T-cell (primary cell): Measurements from ENCODE around the gene ESR1. TPM values are rescaled to one million over a fixed set of nuclear protein-coding genes. Genes with fewer than 3 reads are reported as not detected.
A peak's percentile ranks its signal among the peaks of the same experiment; 100 is the strongest.

Source experiments
- ATAC-seq, 4 experiments: fragments of 200-7000 bp in 3 of 4; fragments of 150-1000 bp in 1 of 4; cut with Tn5 transposase; replicated peaks in 1 of 4; 1 replicate in 3 of 4; 2 replicates in 1 of 4; pipeline ENCODE4 v1.10.0; 2021; ENCODE audit warnings: moderate library complexity in 3 of 4, mild to moderate bottlenecking in 2 of 4, moderate number of reproducible peaks in 1 of 4
- CTCF ChIA-PET, 2 donors: fragments of 300-600 bp; sonication (Branson Sonifier 250); formaldehyde crosslinking; loops; one replicate each; lab custom pipeline; 2022; ENCODE audit warnings: antibody characterized with exemption in 2 of 2; lab: Charles Lee
- POLR2A ChIA-PET, 2 donors: fragments of 300-600 bp; sonication (Branson Sonifier 250); formaldehyde crosslinking; loops; one replicate each; lab custom pipeline; 2022; ENCODE audit warnings: antibody characterized with exemption in 2 of 2; lab: Charles Lee
- DNase-seq, 35 experiments: peaks; one replicate each; pipeline versions ENCODE4 v3.0.0 to v3.0.0-alpha.2; 2013 to 2023
- H3K27ac ChIP-seq: one replicate; pipeline ENCODE4 v1.5.1; 2013; ENCODE audit warnings: low read length
- H3K27me3 ChIP-seq, 2 experiments: replicated peaks in 1 of 2; 1 replicate in 1 of 2; 2 replicates in 1 of 2; pipeline versions ENCODE4 v1.6.1 to v1.7.0; 2013; ENCODE audit warnings: low read length in 1 of 2, mixed read lengths in 1 of 2; ENCODE audit not compliant: control insufficient read depth in 2 of 2, insufficient read depth in 2 of 2; ENCODE audit errors: extremely low read depth in 1 of 2
- H3K36me3 ChIP-seq, 2 donors: 1 replicate in 1 of 2; 2 replicates in 1 of 2; pipeline versions ENCODE4 v1.6.1 to v1.7.0; 2013; ENCODE audit warnings: low read length in 1 of 2; ENCODE audit not compliant: control insufficient read depth in 2 of 2, insufficient read depth in 1 of 2; ENCODE audit errors: extremely low read depth in 1 of 2
- H3K4me1 ChIP-seq, 2 experiments: 1 replicate in 1 of 2; 2 replicates in 1 of 2; pipeline versions ENCODE4 v1.6.1 to v1.7.0; 2013; ENCODE audit warnings: low read length in 2 of 2, mixed read lengths in 1 of 2; ENCODE audit not compliant: insufficient read depth in 2 of 2, control insufficient read depth in 1 of 2; ENCODE audit errors: extremely low read depth in 1 of 2
- H3K4me3 ChIP-seq, 2 donors: 1 replicate in 1 of 2; 2 replicates in 1 of 2; pipeline versions ENCODE4 v1.5.1 to v1.7.0; 2013; ENCODE audit warnings: mild to moderate bottlenecking in 2 of 2, low read length in 1 of 2, moderate library complexity in 1 of 2; ENCODE audit not compliant: control insufficient read depth in 1 of 2; ENCODE audit errors: extremely low read depth in 1 of 2
- H3K9me3 ChIP-seq: 2 replicates; pipeline ENCODE4 v1.7.0; 2013
- H3K27ac Mint-ChIP-seq, 2 donors: one replicate each; pipeline ENCODE4 v1.8.0; 2020 to 2021; ENCODE audit warnings: mild to moderate bottlenecking in 2 of 2, mixed read lengths in 2 of 2
- H3K27me3 Mint-ChIP-seq, 2 donors: one replicate each; pipeline ENCODE4 v1.8.0; 2021 to 2022; ENCODE audit warnings: mixed read lengths in 2 of 2
- H3K36me3 Mint-ChIP-seq: one replicate; pipeline ENCODE4 v1.8.0; 2021; ENCODE audit warnings: mixed read lengths
- H3K4me1 Mint-ChIP-seq, 3 donors: one replicate each; pipeline ENCODE4 v1.8.0; 2020 to 2022; ENCODE audit warnings: mixed read lengths in 3 of 3, mild to moderate bottlenecking in 1 of 3
- H3K4me3 Mint-ChIP-seq, 3 donors: one replicate each; pipeline ENCODE4 v1.8.0; 2020 to 2022; ENCODE audit warnings: mild to moderate bottlenecking in 3 of 3, mixed read lengths in 3 of 3, moderate library complexity in 3 of 3
- H3K9me3 Mint-ChIP-seq, 3 donors: one replicate each; pipeline ENCODE4 v1.8.0; 2020 to 2022; ENCODE audit warnings: mixed read lengths in 3 of 3
- WGBS: methylation state at CpG from one replicate; pipeline ENCODE4 v1.1.5; 2013; ENCODE audit warnings: missing lambda C conversion rate; ENCODE audit not compliant: insufficient coverage; 5-methylcytosine and 5-hydroxymethylcytosine counted together
- total RNA-seq, 35 experiments: library from RNA in 6 of 35; stranded (reverse) in 6 of 35; fragments of 120-200 nt in 1 of 35; gene quantifications; one replicate each; pipeline versions ENCODE4 v1.2.1 to v1.2.4 and lab custom pipeline; 2013 to 2026

Gene ESR1
- total RNA-seq, 5 donors from 2014 or later (not counting 1 experiment from before 2014, with no cell fraction given), result 1.5 to 7.3 (median 5.8) TPM

DNA sequence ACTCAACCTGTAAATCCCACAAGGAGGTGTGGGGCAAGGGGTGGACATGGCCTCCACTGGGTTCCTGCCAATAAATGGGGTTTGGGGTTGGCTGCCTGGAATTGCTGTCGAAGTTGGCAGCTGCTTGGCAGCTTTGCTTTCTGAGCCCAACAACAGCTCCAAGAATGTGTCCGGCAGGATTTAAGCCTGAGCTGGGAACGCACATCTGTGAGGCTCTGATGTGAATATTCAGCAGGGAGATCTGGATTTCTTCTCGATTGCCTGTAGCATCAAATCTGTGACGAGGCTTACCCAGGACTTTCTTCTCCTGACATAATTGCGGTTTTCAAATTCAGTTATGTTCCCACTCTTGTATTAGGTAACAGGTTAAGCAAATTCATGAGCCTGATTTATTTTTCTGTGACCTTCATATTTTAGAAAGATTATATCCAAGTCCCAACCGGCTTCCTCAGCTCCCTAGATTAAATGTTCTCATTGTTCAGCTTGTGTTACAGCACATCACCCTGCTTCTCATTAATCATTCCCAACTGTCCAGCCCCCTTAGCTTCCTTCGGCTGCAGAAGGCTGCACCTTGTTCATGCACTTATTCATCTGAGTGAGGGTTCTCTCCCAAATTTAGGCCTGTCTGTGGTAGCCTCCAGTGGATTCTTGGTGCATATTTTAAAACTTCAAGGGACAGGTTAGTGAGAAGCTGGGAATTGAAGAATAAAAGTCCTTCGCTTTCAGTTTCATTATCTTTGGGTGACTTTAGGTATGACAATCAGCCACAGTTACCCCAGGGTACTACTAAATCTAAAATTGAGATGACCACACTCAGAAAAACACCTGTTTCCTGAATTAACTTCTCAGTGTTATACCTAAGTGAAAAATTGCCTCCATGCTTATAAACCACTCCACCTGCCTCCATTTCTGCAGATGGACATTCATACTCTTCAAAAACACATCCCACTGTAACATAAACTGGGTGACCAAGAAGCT is 310.0 kb downstream of the ESR1 start:
- ChIA-PET CTCF (interaction anchor here in 1 of 2 donors (0.6 kb wide), 1 partner anchor 8 kb away, joined by 3 read pairs; no protein-coding TSS in a partner anchor), POLR2A (interaction anchor here in 1 of 2 donors (0.5 kb wide), 1 partner anchor 779 kb away, joined by 7 read pairs; no protein-coding TSS in a partner anchor)
- peaks cover 0 to 8% (median 5%) of the 10 kb centered on the region in 3 donors for H3K4me1 Mint-ChIP-seq
- H3K4me1 ChIP-seq, result no peaks in the 10 kb centered on the region
- no peaks in the 10 kb centered on the region for H3K27me3 Mint-ChIP-seq
- peaks cover 0 to 4% (median 3%) of the 10 kb centered on the region in 3 donors for H3K9me3 Mint-ChIP-seq
- peaks cover 41% of the 10 kb centered on the region for H3K36me3 Mint-ChIP-seq
- H3K27ac ChIP-seq, result no peak overlapping the region
- H3K27me3 ChIP-seq, result no peaks in the 10 kb centered on the region
- H3K36me3 ChIP-seq, result peaks cover 13 to 29% of the 10 kb centered on the region in 2 donors
- no peak for ATAC-seq
- H3K4me3 ChIP-seq, result no peak overlapping the region
- peak overlapping the region; percentile 27 to 68 for H3K27ac Mint-ChIP-seq
- no peak for DNase-seq
- H3K9me3 ChIP-seq, result no peaks in the 10 kb centered on the region
- H3K4me3 Mint-ChIP-seq, result no peak overlapping the region
- WGBS, result 94% methylated on average over 5 of the region's 9 CpGs

- no CpG with 5 or more reads among the region's 3 CpGs for WGBS
- no peaks in the 10 kb centered on the region for H3K27me3 ChIP-seq
- DNase-seq, result no peak
- H3K4me1 ChIP-seq, result no peaks in the 10 kb centered on the region
- H3K27me3 Mint-ChIP-seq, result no peaks in the 10 kb centered on the region
- no peak for ATAC-seq
- H3K4me3 ChIP-seq, result no peak overlapping the region
- peaks cover 0 to 8% (median 5%) of the 10 kb centered on the region in 3 donors for H3K4me1 Mint-ChIP-seq
- CTCF ChIA-PET, result interaction anchor here in 1 of 2 donors (0.6 kb wide), 1 partner anchor 9 kb away, joined by 3 read pairs; no protein-coding TSS in a partner anchor
- peaks cover 0 to 4% (median 3%) of the 10 kb centered on the region in 3 donors for H3K9me3 Mint-ChIP-seq
- peaks cover 42% of the 10 kb centered on the region for H3K36me3 Mint-ChIP-seq
- H3K36me3 ChIP-seq, result peaks cover 13 to 36% of the 10 kb centered on the region in 2 donors
- no peaks in the 10 kb centered on the region for H3K9me3 ChIP-seq
- POLR2A ChIA-PET, result interaction anchor here in 1 of 2 donors (0.5 kb wide), 1 partner anchor 780 kb away, joined by 7 read pairs; no protein-coding TSS in a partner anchor
- H3K4me3 Mint-ChIP-seq, result no peak overlapping the region
- H3K27ac Mint-ChIP-seq, result peak overlapping the region; percentile 27 to 68
- no peak overlapping the region for H3K27ac ChIP-seq
These were observed 310.7 kb downstream of the ESR1 start for GRCh38 chr6:152118224-152118623.

- Histone ChIP-seq H3K4me1 (no peaks in the 10 kb centered on the region), H3K27ac (no peak overlapping the region), H3K36me3 (peaks cover 13 to 41% of the 10 kb centered on the region in 2 donors), H3K9me3 (no peaks in the 10 kb centered on the region), H3K4me3 (no peak overlapping the region), H3K27me3 (no peaks in the 10 kb centered on the region)
- no peak for ATAC-seq
- peaks cover 0 to 8% (median 5%) of the 10 kb centered on the region in 3 donors for H3K4me1 Mint-ChIP-seq
- peaks cover 0 to 4% (median 3%) of the 10 kb centered on the region in 3 donors for H3K9me3 Mint-ChIP-seq
- H3K27ac Mint-ChIP-seq, result no peak overlapping the region
- H3K36me3 Mint-ChIP-seq, result peaks cover 46% of the 10 kb centered on the region
- ChIA-PET POLR2A (no interaction called here), CTCF (no interaction called here)
- no peak overlapping the region for H3K4me3 Mint-ChIP-seq
- H3K27me3 Mint-ChIP-seq, result no peaks in the 10 kb centered on the region
- DNase-seq, result no peak
- WGBS, result 100% methylated on average over 2 of the region's 5 CpGs
These were observed 311.2 kb downstream of the ESR1 start for GRCh38 chr6:152118678-152119077.

- ATAC-seq (no peak), DNase-seq (no peak)
- Histone ChIP-seq H3K4me1 (no peaks in the 10 kb centered on the region), H3K9me3 (no peaks in the 10 kb centered on the region), H3K4me3 (no peak overlapping the region), H3K36me3 (peaks cover 13 to 52% of the 10 kb centered on the region in 2 donors), H3K27me3 (no peaks in the 10 kb centered on the region), H3K27ac (no peak overlapping the region)
- Mint-ChIP-seq H3K4me3 (no peak overlapping the region), H3K27me3 (no peaks in the 10 kb centered on the region), H3K36me3 (peaks cover 52% of the 10 kb centered on the region), H3K9me3 (peaks cover 0 to 4% (median 3%) of the 10 kb centered on the region in 3 donors), H3K27ac (no peak overlapping the region), H3K4me1 (peaks cover 0 to 8% (median 5%) of the 10 kb centered on the region in 3 donors)
- CTCF ChIA-PET, result no interaction called here
- WGBS, result 100% methylated on average over 1 of the region's 7 CpGs
- POLR2A ChIA-PET, result no interaction called here
These were observed 312.3 kb downstream of the ESR1 start for GRCh38 chr6:152119831-152120230.

- Mint-ChIP-seq H3K36me3 (peaks cover 62% of the 10 kb centered on the region), H3K9me3 (peaks cover 0 to 4% (median 3%) of the 10 kb centered on the region in 3 donors), H3K27me3 (no peaks in the 10 kb centered on the region), H3K27ac (peak overlapping the region in 1 of 2 donors; percentile 50), H3K4me3 (no peak overlapping the region), H3K4me1 (peaks cover 0 to 8% (median 5%) of the 10 kb centered on the region in 3 donors)
- Histone ChIP-seq H3K4me3 (no peak overlapping the region), H3K36me3 (peaks cover 13 to 71% of the 10 kb centered on the region in 2 donors), H3K27ac (no peak overlapping the region), H3K4me1 (no peaks in the 10 kb centered on the region), H3K27me3 (no peaks in the 10 kb centered on the region), H3K9me3 (no peaks in the 10 kb centered on the region)
- ATAC-seq (no peak), DNase-seq (no peak)
- WGBS, result 100% methylated on average over 2 of the region's 3 CpGs
- ChIA-PET POLR2A (interaction anchor here in 1 of 2 donors (0.7 kb wide), 1 partner anchor 83 kb away, joined by 4 read pairs; no protein-coding TSS in a partner anchor), CTCF (interaction anchor here in 1 of 2 donors (0.5 kb wide), 1 partner anchor 23 kb away, joined by 3 read pairs; no protein-coding TSS in a partner anchor)
These were observed 314.4 kb downstream of the ESR1 start for GRCh38 chr6:152121910-152122309.

DNA sequence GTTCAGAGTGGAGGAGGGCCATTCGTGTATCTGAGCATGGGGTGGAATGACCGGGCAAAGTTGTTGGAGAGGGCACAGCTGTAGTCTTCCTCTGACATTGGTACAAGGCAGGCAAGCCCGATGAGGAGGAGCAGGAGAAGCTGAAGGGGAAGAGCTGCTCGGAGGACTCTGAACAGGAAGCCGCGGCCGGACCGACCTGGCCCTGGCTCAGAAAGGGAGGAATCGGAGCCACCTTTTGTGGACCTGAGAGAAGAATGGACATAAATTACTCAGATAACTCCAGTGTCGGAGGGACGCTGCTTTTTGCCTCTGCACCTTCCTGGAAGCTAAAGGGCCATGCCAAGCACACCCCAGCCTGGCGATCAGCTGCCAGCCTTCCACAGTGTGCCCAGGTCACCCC is 315.0 kb downstream of the ESR1 start:
- DNase-seq (no peak), ATAC-seq (no peak)
- Mint-ChIP-seq H3K9me3 (peaks cover 0 to 4% (median 3%) of the 10 kb centered on the region in 3 donors), H3K36me3 (peaks cover 63% of the 10 kb centered on the region), H3K4me3 (no peak overlapping the region), H3K27me3 (no peaks in the 10 kb centered on the region), H3K4me1 (peaks cover 0 to 7% (median 5%) of the 10 kb centered on the region in 3 donors), H3K27ac (no peak overlapping the region)
- H3K36me3 ChIP-seq, result peaks cover 13 to 77% of the 10 kb centered on the region in 2 donors
- H3K4me3 ChIP-seq, result no peak overlapping the region
- POLR2A ChIA-PET, result no interaction called here
- H3K27me3 ChIP-seq, result no peaks in the 10 kb centered on the region
- no peaks in the 10 kb centered on the region for H3K9me3 ChIP-seq
- H3K27ac ChIP-seq, result no peak overlapping the region
- no peaks in the 10 kb centered on the region for H3K4me1 ChIP-seq
- CTCF ChIA-PET, result interaction anchor here in 1 of 2 donors (1.0 kb wide), 1 partner anchor 447 kb away, joined by 4 read pairs; no protein-coding TSS in a partner anchor
- 100% methylated on average over 3 of the region's 12 CpGs for WGBS
